Liver (tissue), 9 donors: ENCODE measurements around the gene RARB. TPM values are rescaled to one million over a fixed set of nuclear protein-coding genes. Genes with fewer than 3 reads are reported as not detected.

Source experiments
- DNase-seq: peaks from one replicate; pipeline ENCODE4 v3.0.0-alpha.2; 2017; ENCODE audit warnings: low spot score
- H3K27ac ChIP-seq, 2 donors: one replicate each; pipeline ENCODE4 v1.7.0; 2013; ENCODE audit warnings: inconsistent platforms in 2 of 2, low read length in 2 of 2, control low read depth in 1 of 2, low read depth in 1 of 2, mild to moderate bottlenecking in 1 of 2
- H3K27me3 ChIP-seq, 4 donors: one replicate each; pipeline versions ENCODE4 v1.6.1 to v1.7.0; 2013; ENCODE audit warnings: low read length in 3 of 4, inconsistent platforms in 1 of 4, mild to moderate bottlenecking in 1 of 4, moderate library complexity in 1 of 4; ENCODE audit not compliant: control insufficient read depth in 4 of 4, insufficient read depth in 4 of 4
- H3K36me3 ChIP-seq, 4 donors: one replicate each; pipeline versions ENCODE4 v1.6.1 to v1.7.0; 2013; ENCODE audit warnings: low read length in 3 of 4, mild to moderate bottlenecking in 3 of 4, low read depth in 1 of 4, moderate library complexity in 1 of 4; ENCODE audit not compliant: control insufficient read depth in 4 of 4, insufficient read depth in 3 of 4
- H3K4me1 ChIP-seq, 4 donors: one replicate each; pipeline versions ENCODE4 v1.6.1 to v1.7.0; 2013; ENCODE audit warnings: low read length in 3 of 4, mild to moderate bottlenecking in 3 of 4, moderate library complexity in 1 of 4; ENCODE audit not compliant: control insufficient read depth in 4 of 4, insufficient read depth in 4 of 4
- H3K4me3 ChIP-seq, 3 donors: one replicate each; pipeline versions ENCODE4 v1.6.1 to v1.7.0; 2013; ENCODE audit warnings: low read length in 3 of 3, control low read depth in 1 of 3, low read depth in 1 of 3, mild to moderate bottlenecking in 1 of 3
- H3K9ac ChIP-seq, 2 donors: one replicate each; pipeline ENCODE4 v1.7.0; 2013; ENCODE audit warnings: low read length in 2 of 2, mild to moderate bottlenecking in 2 of 2, moderate library complexity in 2 of 2, control low read depth in 1 of 2, low read depth in 1 of 2
- H3K9me3 ChIP-seq, 4 donors: one replicate each; pipeline versions ENCODE4 v1.6.1 to v1.7.0; 2013; ENCODE audit warnings: low read length in 3 of 4; ENCODE audit not compliant: control insufficient read depth in 4 of 4
- ATF3 ChIP-seq: IDR thresholded peaks from 2 replicates; pipeline ENCODE4 v1.6.1; 2016; ENCODE audit warnings: antibody characterized with exemption
- CTCF ChIP-seq: fragments of 150-350 bp; IDR thresholded peaks from 2 replicates; pipeline ENCODE4 v1.5.1; 2017; ENCODE audit warnings: improper control_type of control experiment, low read depth, low read length; ENCODE audit not compliant: missing input control
- EGR1 ChIP-seq, 2 donors: IDR thresholded peaks; 2 replicates each; pipeline ENCODE4 v1.6.1; 2016 to 2018; ENCODE audit warnings: antibody characterized with exemption in 2 of 2, low read depth in 2 of 2
- FOXA1 ChIP-seq: IDR thresholded peaks from 2 replicates; pipeline ENCODE4 v1.6.1; 2016; ENCODE audit warnings: antibody characterized with exemption
- GABPA ChIP-seq, 2 donors: IDR thresholded peaks in 1 of 2; conservative IDR thresholded peaks in 1 of 2; 2 replicates each; pipeline ENCODE4 v1.6.1; 2016; ENCODE audit warnings: antibody characterized with exemption in 2 of 2, mild to moderate bottlenecking in 1 of 2, moderate library complexity in 1 of 2
- HNF4A ChIP-seq, 2 donors: conservative IDR thresholded peaks; 2 replicates each; pipeline ENCODE4 v1.6.1; 2016; ENCODE audit warnings: antibody characterized with exemption in 2 of 2, mild to moderate bottlenecking in 2 of 2
- JUND ChIP-seq, 2 donors: IDR thresholded peaks; 2 replicates each; pipeline ENCODE4 v1.6.1; 2016; ENCODE audit warnings: antibody characterized with exemption in 2 of 2
- NR2F2 ChIP-seq: IDR thresholded peaks from 2 replicates; pipeline ENCODE4 v1.6.1; 2016; ENCODE audit warnings: antibody characterized with exemption
- RAD21 ChIP-seq, 2 donors: IDR thresholded peaks; 2 replicates each; pipeline ENCODE4 v1.6.1; 2016; ENCODE audit warnings: antibody characterized with exemption in 2 of 2, mild to moderate bottlenecking in 2 of 2
- REST ChIP-seq: IDR thresholded peaks from 2 replicates; pipeline ENCODE4 v1.6.1; 2016; ENCODE audit warnings: antibody characterized with exemption, mild to moderate bottlenecking
- RXRA ChIP-seq, 2 donors: IDR thresholded peaks; 2 replicates each; pipeline ENCODE4 v1.6.1; 2017 to 2018; ENCODE audit warnings: antibody characterized with exemption in 2 of 2, mild to moderate bottlenecking in 1 of 2
- SP1 ChIP-seq: IDR thresholded peaks from 2 replicates; pipeline ENCODE4 v1.6.1; 2018; ENCODE audit warnings: antibody characterized with exemption, mild to moderate bottlenecking
- TAF1 ChIP-seq: conservative IDR thresholded peaks from 2 replicates; pipeline ENCODE4 v1.6.1; 2016; ENCODE audit warnings: antibody characterized with exemption, mild to moderate bottlenecking
- WGBS: extraction: QIAGEN DNeasy Blood & Tissue Kit; methylation state at CpG from one replicate; pipeline ENCODE4 v1.1.7; 2013; 5-methylcytosine and 5-hydroxymethylcytosine counted together
- polyA plus RNA-seq, 2 donors: library from polyadenylated mRNA; stranded (reverse) in 1 of 2; unstranded in 1 of 2; fragments of 200-250 nt in 1 of 2; fragments of >200 nt in 1 of 2; fragmentation: Nextera tagmentation in 1 of 2; extraction: Ambion mirVana in 1 of 2; gene quantifications; one replicate each; pipeline versions ENCODE4 v1.2.1 to v1.2.3, GENCODE V29; 2013 to 2015
- total RNA-seq, 2 donors: library from RNA; depleted of rRNA; stranded (reverse); fragments of >200 nt; gene quantifications; one replicate each; pipeline ENCODE4 v1.2.3, GENCODE V29; 2014
- TF ChIP-seq, protein P1 (sequence below): IDR thresholded peaks from 2 replicates; pipeline ENCODE4 v1.6.1; 2016; ENCODE audit warnings: antibody characterized with exemption
- TF ChIP-seq, protein P2 (sequence below): IDR thresholded peaks from 2 replicates; pipeline ENCODE4 v1.6.1; 2016; ENCODE audit warnings: antibody characterized with exemption
- donor health status: healthy.
- donor health status: healthy.
- donor health status: healthy.
- donor health status: healthy.
- donor health status: healthy.

Gene RARB
- total and polyA plus RNA-seq, 4 donors, result 2.1 to 3.3 (median 2.3) TPM

GRCh38 chr3:25510797-25511196, 82.7 kb downstream of the RARB start:
- TF ChIP-seq NR2F2 (no peak), CTCF (no peak), RXRA (IDR thresholded peaks at IDR 0.05) (no peak), EGR1 (IDR thresholded peaks at IDR 0.05; ENCODE audit: low read depth in 2 of 2) (no peak)
- H3K27ac ChIP-seq, result no peak overlapping the region
- WGBS, result 84% methylated on average over 2 of the region's 2 CpGs
- no peaks in the 10 kb centered on the region for H3K9me3 ChIP-seq
- H3K27me3 ChIP-seq, result no peaks in the 10 kb centered on the region
- no peak overlapping the region for H3K9ac ChIP-seq
- no peak for DNase-seq
- H3K36me3 ChIP-seq, result no peaks in the 10 kb centered on the region
- H3K4me1 ChIP-seq, result peaks cover 0 to 5% (median 0%) of the 10 kb centered on the region in 4 donors
- H3K4me3 ChIP-seq, result no peak overlapping the region

- DNase-seq, result no peak
- TF ChIP-seq FOXA1, result no peak
- TF ChIP-seq CTCF, result no peak
- TF ChIP-seq RXRA (IDR thresholded peaks at IDR 0.05), result no peak
- no peak for TF ChIP-seq EGR1 (IDR thresholded peaks at IDR 0.05; ENCODE audit: low read depth in 2 of 2)
- TF ChIP-seq TAF1, result no peak
- no peak for TF ChIP-seq RAD21 (IDR thresholded peaks at IDR 0.05)
- TF ChIP-seq, protein P1, sequence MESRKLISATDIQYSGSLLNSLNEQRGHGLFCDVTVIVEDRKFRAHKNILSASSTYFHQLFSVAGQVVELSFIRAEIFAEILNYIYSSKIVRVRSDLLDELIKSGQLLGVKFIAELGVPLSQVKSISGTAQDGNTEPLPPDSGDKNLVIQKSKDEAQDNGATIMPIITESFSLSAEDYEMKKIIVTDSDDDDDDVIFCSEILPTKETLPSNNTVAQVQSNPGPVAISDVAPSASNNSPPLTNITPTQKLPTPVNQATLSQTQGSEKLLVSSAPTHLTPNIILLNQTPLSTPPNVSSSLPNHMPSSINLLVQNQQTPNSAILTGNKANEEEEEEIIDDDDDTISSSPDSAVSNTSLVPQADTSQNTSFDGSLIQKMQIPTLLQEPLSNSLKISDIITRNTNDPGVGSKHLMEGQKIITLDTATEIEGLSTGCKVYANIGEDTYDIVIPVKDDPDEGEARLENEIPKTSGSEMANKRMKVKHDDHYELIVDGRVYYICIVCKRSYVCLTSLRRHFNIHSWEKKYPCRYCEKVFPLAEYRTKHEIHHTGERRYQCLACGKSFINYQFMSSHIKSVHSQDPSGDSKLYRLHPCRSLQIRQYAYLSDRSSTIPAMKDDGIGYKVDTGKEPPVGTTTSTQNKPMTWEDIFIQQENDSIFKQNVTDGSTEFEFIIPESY, result no peak
- no peak for TF ChIP-seq NR2F2
- TF ChIP-seq HNF4A (conservative IDR thresholded peaks at IDR 0.05), result no peak
- TF ChIP-seq REST, result no peak
- no peak for TF ChIP-seq JUND (IDR thresholded peaks at IDR 0.05)
- TF ChIP-seq SP1, result no peak
- TF ChIP-seq ATF3, result no peak
- TF ChIP-seq, protein P2, sequence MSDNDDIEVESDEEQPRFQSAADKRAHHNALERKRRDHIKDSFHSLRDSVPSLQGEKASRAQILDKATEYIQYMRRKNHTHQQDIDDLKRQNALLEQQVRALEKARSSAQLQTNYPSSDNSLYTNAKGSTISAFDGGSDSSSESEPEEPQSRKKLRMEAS, result no peak
- TF ChIP-seq GABPA (IDR thresholded peaks at IDR 0.05 in 1 of 2, conservative IDR thresholded peaks at IDR 0.05 in 1 of 2), result no peak
- 96% methylated on average over 10 of the region's 10 CpGs for WGBS
- no peak overlapping the region for H3K9ac ChIP-seq
- H3K36me3 ChIP-seq, result no peaks in the 10 kb centered on the region
- no peak overlapping the region for H3K27ac ChIP-seq
- no peaks in the 10 kb centered on the region for H3K9me3 ChIP-seq
- H3K4me3 ChIP-seq, result no peak overlapping the region
- H3K27me3 ChIP-seq, result no peaks in the 10 kb centered on the region
- H3K4me1 ChIP-seq, result peaks cover 0 to 5% (median 0%) of the 10 kb centered on the region in 4 donors
Observed at GRCh38 chr3:25511972-25512721, 84.1 kb downstream of the RARB start.
